Raji (cell line): Measurements from ENCODE around the gene ADPRHL1.

Experiments used
- POLR2A ChIP-seq: IDR thresholded peaks from 2 replicates; pipeline ENCODE4 v1.6.1; 2011; ENCODE audit warnings: low read depth, low read length, control low read depth; ENCODE audit not compliant: insufficient read depth

ADPRHL1 gene

DNA sequence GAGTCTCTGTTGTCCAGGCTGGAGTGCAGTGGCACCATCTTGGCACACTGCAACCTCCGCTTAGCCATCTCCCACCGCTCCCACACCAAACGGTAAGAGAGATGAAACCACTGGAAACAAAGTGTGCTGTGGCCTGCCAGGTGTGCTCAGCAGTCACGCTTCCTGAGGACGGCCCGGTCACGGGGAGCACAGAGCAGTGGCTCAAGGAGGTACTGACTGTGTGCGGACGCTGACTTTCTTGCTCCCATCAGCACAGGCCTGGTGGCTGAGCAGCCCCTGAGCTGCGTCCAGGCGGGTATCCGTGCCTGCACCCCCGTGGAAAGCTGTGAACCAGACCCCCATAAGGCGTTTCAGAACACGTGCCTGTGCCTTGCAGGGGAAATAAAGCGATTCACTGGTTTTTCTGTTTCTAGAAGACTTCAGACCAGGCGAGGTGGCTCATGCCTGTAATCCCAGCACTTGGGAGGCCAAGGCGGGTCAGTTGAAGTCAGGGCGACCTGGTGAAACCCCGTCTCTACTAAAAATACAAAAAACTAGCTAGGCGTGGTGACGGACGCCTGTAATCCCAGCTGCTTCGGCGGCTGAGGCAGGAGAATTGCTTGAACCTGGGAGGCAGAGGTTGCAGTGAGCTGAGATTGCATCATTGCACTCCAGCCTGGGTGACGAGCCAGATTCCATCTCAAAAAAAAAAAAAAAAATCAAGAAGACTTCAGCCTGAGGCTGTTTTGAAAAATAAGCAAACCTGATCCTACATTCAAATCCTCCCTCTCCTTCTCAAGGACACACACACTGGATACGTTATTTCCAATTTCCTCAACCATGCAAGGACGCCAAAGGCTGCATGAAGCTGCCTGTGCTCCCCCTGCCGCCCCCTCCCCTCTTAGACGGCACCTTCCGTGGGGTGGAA is 25.5 kb downstream of the ADPRHL1 start:
- no peak for TF ChIP-seq POLR2A

DNA sequence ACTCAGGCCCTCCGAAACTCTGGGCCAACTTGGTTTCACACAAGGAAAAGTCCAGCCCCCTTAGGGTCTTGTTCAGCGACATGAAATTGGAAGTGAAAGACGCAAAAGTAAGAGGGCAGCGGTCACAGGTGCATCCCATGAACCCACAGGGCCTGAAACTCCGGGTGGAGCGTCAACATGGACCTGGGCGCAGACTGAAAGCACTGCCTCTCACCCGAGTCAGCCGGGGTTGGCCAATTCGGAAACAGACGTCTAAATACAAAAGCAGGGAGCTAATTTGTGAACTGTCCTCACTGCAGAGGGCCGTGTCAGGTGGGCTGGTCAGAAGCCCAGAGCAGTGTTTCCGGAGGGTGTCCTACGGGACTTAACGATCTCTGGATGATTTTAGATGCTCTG is 26.7 kb downstream of the ADPRHL1 start:
- TF ChIP-seq POLR2A, result no peak

DNA sequence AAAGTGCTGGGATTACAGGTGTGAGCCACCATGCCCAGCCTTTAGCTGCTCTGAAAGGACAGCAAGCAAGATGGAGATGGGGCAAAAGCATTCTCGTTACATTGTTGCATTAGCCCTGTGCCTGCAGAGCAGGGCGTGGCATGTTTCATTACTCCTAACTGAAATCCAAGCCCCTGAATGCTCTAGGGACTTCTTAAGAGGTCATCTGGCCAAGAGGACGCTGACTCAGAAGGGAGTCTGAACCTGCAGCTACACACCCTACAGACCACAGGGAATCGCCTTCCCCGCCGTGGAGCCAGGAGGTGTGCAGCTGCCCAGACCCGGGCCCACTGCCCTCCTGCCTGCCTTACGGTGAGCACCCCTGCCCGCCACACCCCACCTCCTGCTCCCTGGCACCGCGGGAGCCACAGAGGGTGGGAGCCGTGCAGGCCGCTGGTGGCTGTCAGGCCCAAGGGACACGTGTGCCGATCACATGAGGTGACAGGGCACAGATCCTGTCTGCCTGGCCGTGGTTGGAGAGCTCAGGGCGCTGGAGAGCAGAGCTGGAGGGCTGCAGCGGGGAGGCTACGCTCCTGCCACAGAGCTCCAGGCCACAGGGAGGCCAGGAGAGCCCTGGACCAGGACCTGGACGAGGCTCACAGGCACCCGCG is 27.2 kb downstream of the ADPRHL1 start:
- no peak for TF ChIP-seq POLR2A

DNA sequence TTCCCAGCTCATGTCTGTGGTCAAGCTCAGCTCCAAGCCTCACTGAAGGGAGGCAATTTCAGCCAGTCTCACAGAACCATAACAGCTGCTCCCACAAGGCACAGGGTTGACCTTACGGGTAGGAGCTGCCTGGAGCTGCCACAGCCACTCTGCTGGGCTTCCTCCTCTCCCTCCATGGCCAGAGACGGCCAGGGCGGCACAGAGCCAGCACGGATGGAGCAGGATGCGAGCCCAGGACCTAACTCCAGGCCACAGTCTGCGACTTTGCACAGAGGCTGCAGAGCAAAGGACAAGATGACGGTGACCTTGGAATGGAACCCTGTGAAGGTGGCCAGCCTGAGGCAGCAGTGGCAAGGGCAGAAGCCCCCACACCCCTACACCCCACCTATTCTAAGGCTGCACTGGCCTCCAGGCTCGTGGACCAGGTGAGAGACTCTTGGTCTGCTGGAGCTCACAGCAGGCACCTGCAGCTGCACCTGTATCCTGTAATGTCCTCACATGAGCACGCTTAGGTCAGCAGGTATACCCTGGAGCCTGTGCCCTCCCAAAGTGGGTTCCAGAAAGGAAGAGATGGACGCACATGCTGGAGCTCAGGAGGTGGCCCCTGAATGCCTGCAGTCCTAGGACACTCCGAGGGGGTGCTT is 29.6 kb downstream of the ADPRHL1 start:
- no peak for TF ChIP-seq POLR2A

DNA sequence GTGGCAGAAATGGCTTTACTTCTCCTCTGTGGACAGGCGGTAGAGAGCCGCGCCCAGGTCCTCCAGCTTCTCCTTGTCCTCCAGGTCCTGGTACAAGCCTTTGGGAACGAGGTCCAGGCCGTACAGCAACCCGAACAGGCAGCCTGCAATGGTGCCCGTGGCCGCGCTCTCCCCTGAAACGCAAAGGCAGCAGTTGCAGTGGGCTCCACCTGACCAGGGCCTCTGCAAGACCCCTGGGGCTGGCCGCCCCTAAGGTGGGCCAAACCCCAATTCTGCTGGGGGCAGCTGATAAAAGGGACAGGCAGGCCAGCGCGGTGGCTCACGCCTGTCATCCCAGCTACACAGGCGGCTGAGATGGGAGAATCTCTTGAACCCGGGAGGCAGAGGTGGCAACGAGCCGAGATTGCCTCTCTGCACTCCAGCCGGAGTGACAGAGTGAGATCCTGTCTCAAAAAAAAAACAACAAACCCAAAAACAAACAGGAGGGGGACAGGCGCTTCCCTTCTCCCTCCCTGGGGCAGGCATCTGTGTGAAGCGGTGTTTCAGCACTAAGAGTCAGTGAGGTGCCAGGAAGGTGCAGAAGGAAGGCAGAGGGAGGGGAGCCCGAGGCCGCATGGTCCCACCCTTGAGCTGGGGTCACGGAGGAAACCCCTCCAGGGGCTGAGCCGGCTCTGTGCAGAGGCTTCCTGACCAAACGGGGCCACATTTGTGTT is 30.3 kb downstream of the ADPRHL1 start:
- TF ChIP-seq POLR2A, result no peak

DNA sequence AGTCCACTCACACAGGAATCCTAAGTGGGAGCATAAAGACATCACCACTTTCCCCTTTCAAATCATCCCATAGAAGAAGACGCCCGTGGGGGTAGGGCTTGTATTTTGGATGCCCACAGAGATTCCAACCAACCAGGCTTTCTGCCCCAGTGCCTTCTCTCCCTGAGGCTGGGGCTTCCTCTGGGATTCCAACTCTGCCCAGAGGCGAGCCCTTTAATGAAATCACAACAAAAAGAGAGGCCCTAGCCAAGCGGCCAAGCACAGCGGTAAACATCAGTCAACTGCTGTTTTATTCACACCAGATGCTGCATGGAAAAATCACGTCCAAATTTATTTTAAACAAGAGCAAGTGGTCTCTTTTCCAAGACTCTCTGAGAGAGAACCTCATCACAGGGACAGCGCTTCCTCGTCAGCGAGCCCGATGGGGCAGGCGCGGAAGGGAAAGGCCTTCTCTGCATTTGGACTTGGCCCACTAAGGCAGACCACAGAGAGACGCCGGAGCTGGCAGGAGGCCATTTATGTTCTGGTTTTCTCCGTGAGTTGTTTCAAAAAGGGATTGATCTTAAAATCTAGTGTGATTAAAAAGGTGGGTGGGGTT is 31.5 kb downstream of the ADPRHL1 start:
- no peak for TF ChIP-seq POLR2A

DNA sequence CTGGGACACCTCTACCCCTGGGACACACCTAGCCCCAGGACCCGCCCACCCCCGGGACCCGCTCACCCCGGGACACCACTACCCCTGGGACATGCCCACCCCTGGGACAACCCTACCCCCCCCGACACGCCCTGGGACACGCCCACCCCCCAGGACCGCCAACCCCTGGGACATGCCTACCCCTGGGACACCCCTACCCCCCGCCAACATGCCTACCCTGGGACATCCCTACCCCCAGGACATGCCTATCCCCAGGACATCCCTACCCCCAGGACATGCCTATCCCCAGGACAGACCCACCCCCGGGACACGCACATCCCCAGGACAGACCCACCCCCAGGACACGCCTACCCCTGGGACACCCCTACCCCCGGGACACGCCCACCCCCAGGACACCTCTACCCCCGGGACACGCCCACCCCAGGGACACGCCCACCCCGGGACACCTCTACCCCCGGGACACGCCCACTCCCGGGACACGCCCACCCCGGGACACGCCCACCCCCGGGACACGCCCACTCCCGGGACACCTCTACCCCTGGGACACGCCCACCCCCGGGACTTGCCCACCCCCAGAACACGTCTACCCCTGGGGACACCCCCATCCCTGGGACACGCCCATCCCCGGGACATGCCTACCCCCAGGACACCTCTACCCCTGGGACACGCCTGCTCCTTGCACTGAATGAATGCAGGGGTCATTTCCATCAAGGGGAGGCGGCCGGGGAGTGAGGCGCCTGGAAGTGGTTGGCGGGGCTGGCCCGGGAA is 32.3 kb downstream of the ADPRHL1 start:
- no peak for TF ChIP-seq POLR2A

DNA sequence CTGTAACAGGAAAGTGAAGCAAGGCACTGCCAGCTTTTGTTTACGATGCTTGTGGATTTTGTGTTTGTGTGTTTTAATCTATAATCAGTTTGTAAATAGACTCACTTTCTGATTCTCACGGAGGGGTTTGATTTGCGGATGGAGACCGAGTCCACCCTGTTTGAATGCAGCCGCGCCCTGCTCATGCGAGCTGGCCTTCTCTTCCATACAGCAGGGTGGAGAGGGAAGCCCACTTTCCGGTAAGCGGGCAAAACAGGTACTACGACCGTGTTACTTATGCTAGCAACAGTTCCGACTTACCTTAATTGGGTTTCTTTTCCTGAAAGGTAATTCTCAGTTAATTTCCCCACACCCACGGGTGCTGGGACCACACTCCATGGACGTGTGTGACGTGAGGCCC is 33.1 kb downstream of the ADPRHL1 start:
- no peak for TF ChIP-seq POLR2A

DNA sequence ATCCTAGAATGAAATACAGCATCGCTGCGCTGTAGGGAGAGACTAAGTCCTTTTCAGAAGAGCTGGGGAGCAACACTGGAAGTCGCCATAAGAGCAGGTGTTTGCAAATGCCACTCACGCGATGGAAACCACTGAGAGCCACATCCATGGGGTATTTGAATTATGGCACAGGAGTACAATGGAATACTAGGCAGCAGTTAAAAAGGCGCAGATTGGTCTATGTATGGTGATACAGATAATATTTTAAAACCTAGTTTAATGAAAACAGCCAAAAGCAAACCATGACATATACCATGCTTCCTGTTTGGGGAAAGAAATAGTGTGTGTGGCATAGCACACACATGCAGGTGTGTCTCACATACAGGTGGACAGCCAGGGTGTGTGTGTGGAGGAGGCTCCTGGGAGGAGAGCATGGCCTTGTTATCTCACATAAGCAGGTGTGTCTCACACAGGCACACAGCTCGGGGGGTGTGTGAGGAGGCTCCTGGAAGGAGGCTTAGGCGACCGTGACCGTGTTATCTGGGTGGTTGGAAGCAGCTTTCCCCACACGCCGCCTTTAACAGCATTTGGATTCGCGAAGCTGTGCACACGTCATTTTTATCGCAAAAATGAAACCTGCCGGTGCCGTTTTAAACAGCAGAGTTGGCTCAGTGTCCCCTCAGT is 33.6 kb downstream of the ADPRHL1 start:
- TF ChIP-seq POLR2A, result no peak

DNA sequence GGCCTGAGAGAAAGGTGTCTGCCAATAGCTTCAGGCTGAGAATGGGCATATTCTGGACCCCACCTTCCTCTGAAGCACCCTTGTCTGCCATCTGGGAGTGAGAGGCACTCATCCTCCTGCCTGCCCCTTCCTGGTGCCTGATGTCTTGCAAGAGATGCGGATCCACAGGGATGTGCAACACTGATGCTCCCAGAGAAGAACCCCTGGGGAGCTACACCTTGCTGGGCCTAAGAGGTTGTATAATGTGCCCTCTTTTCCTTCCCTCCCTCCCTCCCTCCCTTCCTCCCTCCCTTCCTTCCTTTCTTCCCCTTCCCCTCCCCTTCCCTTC is 34.6 kb downstream of the ADPRHL1 start:
- TF ChIP-seq POLR2A, result no peak

DNA sequence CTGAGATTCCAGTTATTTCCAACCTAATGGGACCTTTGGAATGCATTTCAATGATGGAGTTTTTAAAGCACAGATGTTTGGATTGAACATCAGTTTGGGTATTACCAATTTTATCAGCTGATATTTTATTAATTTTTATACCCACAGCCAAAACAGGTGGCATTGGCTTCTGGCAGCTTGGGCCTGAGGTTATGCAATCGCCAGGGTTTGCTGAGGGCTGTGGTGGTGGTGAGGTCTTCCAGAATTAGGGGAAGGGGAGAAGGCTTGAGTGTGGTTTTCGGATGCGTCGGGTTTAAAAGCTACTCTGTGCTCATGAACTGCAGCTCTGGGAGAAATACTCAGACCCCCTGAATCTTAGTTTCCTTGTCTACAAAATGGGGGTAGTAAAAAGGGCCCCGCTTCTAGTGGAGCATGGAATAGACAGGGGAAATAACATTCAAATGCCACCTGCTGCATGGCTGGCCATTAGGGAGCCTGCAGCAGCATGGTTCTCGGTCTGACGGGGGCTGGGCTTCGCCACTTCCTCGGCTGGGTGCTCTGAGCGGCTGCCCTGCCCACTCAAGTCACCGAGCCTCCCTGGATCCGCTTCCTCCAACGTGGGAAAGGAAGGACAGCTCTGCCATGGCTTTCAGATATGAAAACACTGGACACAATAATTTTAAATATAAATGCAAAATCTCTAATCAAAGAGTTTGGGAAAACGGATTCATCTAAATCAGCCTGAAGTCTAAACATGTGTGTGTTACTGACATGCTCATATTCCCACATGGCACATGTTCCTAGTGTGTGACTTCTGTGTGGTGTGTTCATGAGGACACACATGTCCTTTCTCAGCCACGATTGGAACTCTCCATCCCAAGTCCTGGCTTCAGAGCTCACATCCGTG is 35.2 kb downstream of the ADPRHL1 start:
- no peak for TF ChIP-seq POLR2A

DNA sequence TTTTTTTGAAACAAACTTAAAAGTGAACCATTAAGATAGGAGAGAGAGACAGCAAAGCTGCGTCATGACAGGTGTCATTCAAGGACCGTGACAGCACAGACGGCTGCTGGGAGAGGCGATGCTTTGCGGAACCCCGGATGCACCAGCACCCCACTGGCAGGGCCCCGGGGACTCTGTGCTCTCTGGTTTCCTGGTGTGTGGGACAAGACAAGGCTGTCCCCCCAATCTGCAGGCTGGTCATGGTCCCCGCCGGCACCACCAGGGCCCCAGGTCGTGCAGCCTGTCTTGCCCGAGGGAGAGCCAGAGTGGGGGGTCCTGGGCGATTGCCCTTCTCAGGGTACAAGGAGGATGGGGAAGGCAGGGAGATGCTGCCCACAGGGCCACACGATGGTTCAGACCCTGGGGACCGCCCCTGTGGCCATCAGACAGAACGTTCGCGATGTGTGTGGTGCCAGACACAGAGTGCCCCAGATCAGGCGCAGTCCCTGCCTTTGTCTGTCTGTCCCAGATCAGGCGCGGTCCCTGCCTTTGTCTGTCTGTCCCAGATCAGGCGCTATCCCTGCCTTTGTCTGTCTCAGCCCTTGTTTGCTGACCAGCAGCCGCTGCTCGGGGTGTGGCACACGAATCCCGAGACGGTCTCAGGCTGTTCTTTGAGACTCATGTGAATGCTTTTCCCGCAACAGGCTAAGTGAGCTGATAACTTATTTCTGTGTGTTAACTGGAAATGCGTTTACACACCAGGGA is 36.1 kb downstream of the ADPRHL1 start:
- no peak for TF ChIP-seq POLR2A
